Fibroblast of villous mesenchyme (primary cell): ENCODE data around the gene MAP3K6. TPM values are rescaled to one million over a fixed set of nuclear protein-coding genes. Genes with fewer than 3 reads are reported as not detected.

Experiments used
- DNase-seq: peaks from one replicate; pipeline ENCODE4 v3.0.0-alpha.2; 2010; ENCODE audit warnings: low read depth
- H3K4me3 ChIP-seq: 2 replicates; pipeline ENCODE4 v1.5.1; 2011; ENCODE audit warnings: low read depth, mild to moderate bottlenecking, low read length
- CTCF ChIP-seq: IDR thresholded peaks from 2 replicates; pipeline ENCODE4 v1.5.1; 2012; ENCODE audit warnings: low read depth, mild to moderate bottlenecking, low read length; ENCODE audit not compliant: insufficient read depth
- small RNA-seq: library from RNA; depleted of rRNA; stranded (forward); fragments of <200 nt; gene quantifications from one replicate; pipeline ENCODE3, GENCODE V24; 2012
- total RNA-seq: library from RNA; depleted of rRNA; stranded (reverse); fragments of >200 nt; gene quantifications from 2 replicates; pipeline ENCODE4 v1.2.3, GENCODE V29; 2012

Gene MAP3K6
- total RNA-seq, 1 donor = 25.9 TPM

- no peak for DNase-seq
- TF ChIP-seq CTCF = no peak
- no peak overlapping the region for H3K4me3 ChIP-seq
Observed at GRCh38 chr1:27307874-27308598, 58.7 kb downstream of the MAP3K6 start.

GRCh38 chr1:27306892-27307761, 59.6 kb downstream of the MAP3K6 start:
- TF ChIP-seq CTCF = no peak
- H3K4me3 ChIP-seq = no peak overlapping the region
- DNase-seq = no peak

- DNase-seq = no peak
- no peak overlapping the region for H3K4me3 ChIP-seq
- TF ChIP-seq CTCF = no peak
Observed at GRCh38 chr1:27306071-27306470, 60.7 kb downstream of the MAP3K6 start.

Small RNA genes within 50 kb of the gene (small RNA-seq; reads per million reads assigned to genes)
- gene RNU6-48P = 0.66 reads per million

Other genes starting within 250 kb of the MAP3K6 start
- 6.0 and 7.4 TPM in 2 replicates for gene SLC9A1, start 211.8 kb downstream of the MAP3K6 start, total RNA-seq
- 20.0 and 21.2 TPM in 2 replicates for gene WDTC1, start 132.3 kb downstream of the MAP3K6 start, total RNA-seq
- gene TMEM222, start 44.8 kb downstream of the MAP3K6 start, total RNA-seq = 17.3 and 23.5 TPM in 2 replicates
- gene SYTL1, start 24.9 kb downstream of the MAP3K6 start, total RNA-seq = under 0.01 and 0.32 TPM in 2 replicates
- gene FCN3, start 7.9 kb upstream of the MAP3K6 start, total RNA-seq = not detected in 2 replicates
- not detected in 2 replicates for gene CD164L2, start 16.4 kb upstream of the MAP3K6 start, total RNA-seq
- 0.64 and 0.86 TPM in 2 replicates for gene GPR3, start 25.7 kb upstream of the MAP3K6 start, total RNA-seq
- 16.0 and 18.7 TPM in 2 replicates for gene WASF2, start 123.2 kb upstream of the MAP3K6 start, total RNA-seq
- 17.1 and 22.5 TPM in 2 replicates for gene AHDC1, start 237.2 kb upstream of the MAP3K6 start, total RNA-seq